ENCODE measurements around the gene BEND6.
A peak's percentile ranks its signal among the peaks of the same experiment; 100 is the strongest.

The BEND6 gene

DNA sequence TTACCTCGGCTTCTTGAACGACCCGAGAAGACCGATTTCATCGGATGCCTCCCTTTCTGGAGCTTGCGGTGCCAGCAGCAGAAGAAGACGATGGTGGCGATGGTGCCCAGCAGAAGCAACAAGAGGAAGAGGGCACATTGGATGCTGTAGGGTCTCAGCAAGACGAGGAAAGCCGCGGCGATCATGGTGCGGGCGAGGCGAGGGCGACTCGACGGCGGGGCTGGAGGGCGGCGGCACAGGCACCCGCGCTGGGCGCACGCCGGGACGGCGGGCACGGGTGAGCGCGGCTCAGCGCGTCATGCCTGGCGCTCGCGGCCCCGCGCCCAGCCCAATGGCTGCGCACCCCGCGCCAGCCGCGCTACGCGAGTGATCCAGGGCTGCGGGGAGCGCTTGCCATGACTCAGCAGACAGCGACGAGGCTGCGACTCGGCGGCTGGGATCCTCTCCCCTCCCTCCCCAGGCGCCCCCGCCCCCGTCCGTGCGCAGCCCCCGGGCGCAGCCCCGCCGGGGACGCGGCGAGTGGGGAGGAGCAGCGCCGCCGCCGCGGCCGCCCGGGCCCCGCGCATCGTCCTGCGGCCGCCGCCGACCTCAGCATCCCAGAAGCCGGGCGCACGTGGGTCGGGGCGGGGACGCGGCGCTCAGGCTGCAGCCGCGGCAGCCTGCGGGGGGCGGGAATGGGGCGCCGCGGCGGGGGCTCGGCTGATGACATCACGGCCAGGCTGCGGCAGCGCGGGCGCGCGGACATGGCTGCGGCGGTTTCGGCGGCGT, at the start of gene BEND6:
TSS of gene BEND6 (plus strand) at position 705 of the 768 bp plus-strand sequence. CDS start 26,704 bp downstream, outside the sequence.
- Histone ChIP-seq H4K20me1 (ENCODE audit: insufficient read depth) (no peaks in the 10 kb centered on the region), H2AFZ (ENCODE audit: low read depth) (peak within 1 kb of the TSS; percentile 68), H3K4me1 (ENCODE audit: low read depth, poor library complexity, severe bottlenecking) (peaks cover 39% of the 10 kb centered on the region), H3K79me2 (ENCODE audit: insufficient read depth, low read depth) (peaks cover 39% of the 10 kb centered on the region), H3K4me3 (IDR thresholded peaks at IDR 0.05; ENCODE audit: insufficient read depth, low read depth, low read length) (no peak within 1 kb of the TSS), H3K27ac (peak within 1 kb of the TSS; percentile 95), H3K27me3 (ENCODE audit: insufficient read depth, low read depth) (no peaks in the 10 kb centered on the region), H3K9ac (peak within 1 kb of the TSS; percentile 98), H3K36me3 (ENCODE audit: insufficient read depth) (0 out of 2 replicates have a peak, but pooled peaks cover 3% of the 10 kb centered on the region), H3K4me2 (peak within 1 kb of the TSS; percentile 96)
- TF ChIP-seq, protein P1, sequence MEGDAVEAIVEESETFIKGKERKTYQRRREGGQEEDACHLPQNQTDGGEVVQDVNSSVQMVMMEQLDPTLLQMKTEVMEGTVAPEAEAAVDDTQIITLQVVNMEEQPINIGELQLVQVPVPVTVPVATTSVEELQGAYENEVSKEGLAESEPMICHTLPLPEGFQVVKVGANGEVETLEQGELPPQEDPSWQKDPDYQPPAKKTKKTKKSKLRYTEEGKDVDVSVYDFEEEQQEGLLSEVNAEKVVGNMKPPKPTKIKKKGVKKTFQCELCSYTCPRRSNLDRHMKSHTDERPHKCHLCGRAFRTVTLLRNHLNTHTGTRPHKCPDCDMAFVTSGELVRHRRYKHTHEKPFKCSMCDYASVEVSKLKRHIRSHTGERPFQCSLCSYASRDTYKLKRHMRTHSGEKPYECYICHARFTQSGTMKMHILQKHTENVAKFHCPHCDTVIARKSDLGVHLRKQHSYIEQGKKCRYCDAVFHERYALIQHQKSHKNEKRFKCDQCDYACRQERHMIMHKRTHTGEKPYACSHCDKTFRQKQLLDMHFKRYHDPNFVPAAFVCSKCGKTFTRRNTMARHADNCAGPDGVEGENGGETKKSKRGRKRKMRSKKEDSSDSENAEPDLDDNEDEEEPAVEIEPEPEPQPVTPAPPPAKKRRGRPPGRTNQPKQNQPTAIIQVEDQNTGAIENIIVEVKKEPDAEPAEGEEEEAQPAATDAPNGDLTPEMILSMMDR (conservative IDR thresholded peaks at IDR 0.05; ENCODE audit: low read depth, low read length): no peak

- no peak overlapping the region for H3K4me2 ChIP-seq
- H4K20me1 ChIP-seq (ENCODE audit: insufficient read depth): no peaks in the 10 kb centered on the region
- H3K79me2 ChIP-seq (ENCODE audit: insufficient read depth, low read depth): no peaks in the 10 kb centered on the region
- TF ChIP-seq, protein P1 (conservative IDR thresholded peaks at IDR 0.05; ENCODE audit: low read depth, low read length): no peak
- H3K36me3 ChIP-seq (ENCODE audit: insufficient read depth): no peaks in the 10 kb centered on the region
- H3K4me3 ChIP-seq (IDR thresholded peaks at IDR 0.05; ENCODE audit: insufficient read depth, low read depth, low read length): no peak overlapping the region
- H3K4me1 ChIP-seq (ENCODE audit: low read depth, poor library complexity, severe bottlenecking): peaks cover 9% of the 10 kb centered on the region
- no peaks in the 10 kb centered on the region for H3K27me3 ChIP-seq (ENCODE audit: insufficient read depth, low read depth)
- H2AFZ ChIP-seq (ENCODE audit: low read depth): no peak overlapping the region
- H3K27ac ChIP-seq: no peak overlapping the region
- H3K9ac ChIP-seq: no peak overlapping the region
Measured at GRCh38 chr6:56905378-56905777, 49.5 kb upstream of the BEND6 start.

- TF ChIP-seq, protein P1 (conservative IDR thresholded peaks at IDR 0.05; ENCODE audit: low read depth, low read length): no peak
- H3K27ac ChIP-seq: no peak overlapping the region
- H4K20me1 ChIP-seq (ENCODE audit: insufficient read depth): no peaks in the 10 kb centered on the region
- no peaks in the 10 kb centered on the region for H3K27me3 ChIP-seq (ENCODE audit: insufficient read depth, low read depth)
- no peak overlapping the region for H2AFZ ChIP-seq (ENCODE audit: low read depth)
- no peak overlapping the region for H3K9ac ChIP-seq
- no peaks in the 10 kb centered on the region for H3K36me3 ChIP-seq (ENCODE audit: insufficient read depth)
- no peak overlapping the region for H3K4me2 ChIP-seq
- H3K79me2 ChIP-seq (ENCODE audit: insufficient read depth, low read depth): no peaks in the 10 kb centered on the region
- H3K4me1 ChIP-seq (ENCODE audit: low read depth, poor library complexity, severe bottlenecking): peaks cover 9% of the 10 kb centered on the region
- H3K4me3 ChIP-seq (IDR thresholded peaks at IDR 0.05; ENCODE audit: insufficient read depth, low read depth, low read length): no peak overlapping the region
Measured at GRCh38 chr6:56906752-56907151, 48.2 kb upstream of the BEND6 start.

GRCh38 chr6:56909115-56909907, 45.6 kb upstream of the BEND6 start:
- Histone ChIP-seq H2AFZ (ENCODE audit: low read depth) (no peak overlapping the region), H3K4me2 (no peak overlapping the region), H3K4me3 (IDR thresholded peaks at IDR 0.05; ENCODE audit: insufficient read depth, low read depth, low read length) (no peak overlapping the region), H3K27me3 (ENCODE audit: insufficient read depth, low read depth) (no peaks in the 10 kb centered on the region), H3K4me1 (ENCODE audit: low read depth, poor library complexity, severe bottlenecking) (peaks cover 23% of the 10 kb centered on the region), H3K9ac (no peak overlapping the region), H3K79me2 (ENCODE audit: insufficient read depth, low read depth) (no peaks in the 10 kb centered on the region; the same call in 1 of the 2 replicates), H4K20me1 (ENCODE audit: insufficient read depth) (no peaks in the 10 kb centered on the region), H3K27ac (no peak overlapping the region), H3K36me3 (ENCODE audit: insufficient read depth) (no peaks in the 10 kb centered on the region)
- TF ChIP-seq, protein P1 (conservative IDR thresholded peaks at IDR 0.05; ENCODE audit: low read depth, low read length): no peak
